WI38 (cell line): ENCODE results near the gene GRHL3.

Source experiments
- H3K4me3 ChIP-seq: 2 replicates; pipeline ENCODE4 v1.5.1; 2011; ENCODE audit warnings: low read depth, mild to moderate bottlenecking, control low read depth, low read length
- CTCF ChIP-seq: IDR thresholded peaks from 2 replicates; pipeline ENCODE4 v1.5.1; 2012; ENCODE audit warnings: low read depth, mild to moderate bottlenecking, control low read depth, low read length

The GRHL3 gene

GRCh38 chr1:24327891-24328290, 8.7 kb downstream of the GRHL3 start:
- no peak for TF ChIP-seq CTCF
- no peak overlapping the region for H3K4me3 ChIP-seq

- H3K4me3 ChIP-seq = no peak overlapping the region
- no peak for TF ChIP-seq CTCF
Observed at GRCh38 chr1:24329331-24329730, 10.2 kb downstream of the GRHL3 start.

GRCh38 chr1:24329797-24330543, 10.8 kb downstream of the GRHL3 start:
- no peak overlapping the region for H3K4me3 ChIP-seq
- TF ChIP-seq CTCF = no peak

GRCh38 chr1:24331961-24332673, 13.0 kb downstream of the GRHL3 start:
- no peak for TF ChIP-seq CTCF
- no peak overlapping the region for H3K4me3 ChIP-seq

- no peak for TF ChIP-seq CTCF
- no peak overlapping the region for H3K4me3 ChIP-seq
Observed at GRCh38 chr1:24336075-24336474, 16.9 kb downstream of the GRHL3 start.

- H3K4me3 ChIP-seq = no peak overlapping the region
- no peak for TF ChIP-seq CTCF
Observed at GRCh38 chr1:24337455-24337854, 18.3 kb downstream of the GRHL3 start.

- no peak overlapping the region for H3K4me3 ChIP-seq
- no peak for TF ChIP-seq CTCF
Observed at GRCh38 chr1:24338447-24338846, 19.3 kb downstream of the GRHL3 start.
